Activated CD4-positive, alpha-beta T cell treated with anti-CD3 and anti-CD28 coated beads, Interleukin-2, amount 10 ng/mL, durations not matched to agents 7 days and 5 days (primary cell): Measurements from ENCODE around the gene RFC4. TPM values are rescaled to one million over a fixed set of nuclear protein-coding genes. Genes with fewer than 3 reads are reported as not detected.

Experiments
- CTCF ChIA-PET: fragments of 350-600 bp; sonication (Branson Sonifier 250); formaldehyde crosslinking; loops from one replicate; lab custom pipeline; 2021; ENCODE audit warnings: antibody characterized with exemption; lab: Charles Lee
- POLR2A ChIA-PET: fragments of 350-600 bp; sonication (Branson Sonifier 250); formaldehyde crosslinking; loops from one replicate; lab custom pipeline; 2021; ENCODE audit warnings: antibody characterized with exemption; lab: Charles Lee
- DNase-seq: peaks from one replicate; pipeline ENCODE4 v3.0.0-alpha.2; 2020
- H3K27ac Mint-ChIP-seq: one replicate; pipeline ENCODE4 v1.8.0; 2021; ENCODE audit warnings: mild to moderate bottlenecking, moderate library complexity, mixed read lengths
- H3K27me3 Mint-ChIP-seq: one replicate; pipeline ENCODE4 v1.8.0; 2021; ENCODE audit warnings: mixed read lengths
- H3K36me3 Mint-ChIP-seq: one replicate; pipeline ENCODE4 v1.8.0; 2021; ENCODE audit warnings: low read depth, mixed read lengths
- H3K4me1 Mint-ChIP-seq: one replicate; pipeline ENCODE4 v1.8.0; 2021; ENCODE audit warnings: mixed read lengths
- H3K4me3 Mint-ChIP-seq: one replicate; pipeline ENCODE4 v1.8.0; 2021; ENCODE audit warnings: mild to moderate bottlenecking, moderate library complexity, mixed read lengths
- H3K9me3 Mint-ChIP-seq: one replicate; pipeline ENCODE4 v1.8.0; 2021; ENCODE audit warnings: mixed read lengths
- total RNA-seq, 2 experiments: library from RNA; stranded (reverse); gene quantifications; one replicate each; pipeline ENCODE4 v1.2.3, GENCODE V29; 2021

Gene RFC4
- total RNA-seq, 2 experiments from 2014 or later = 85.5 to 105 TPM

DNA sequence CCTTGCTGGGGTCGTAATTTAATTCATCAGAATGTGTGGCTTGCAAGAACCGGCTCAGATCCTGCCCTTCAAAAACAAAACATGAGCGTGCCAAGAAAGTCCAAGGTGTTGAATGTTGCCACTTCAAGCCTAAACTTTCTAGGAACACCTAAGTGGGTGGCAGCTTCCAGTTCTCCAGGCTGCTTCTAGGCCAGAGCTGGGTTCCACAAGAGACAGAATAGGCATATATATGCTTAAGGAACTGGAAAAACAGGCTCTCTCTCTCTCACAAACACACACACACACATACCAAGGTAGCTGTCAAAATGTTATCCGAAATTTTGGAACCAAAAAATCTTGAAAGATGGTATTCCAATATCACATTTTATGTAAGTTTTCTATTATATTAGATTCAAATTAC lies 35.3 kb upstream of the RFC4 start:
- Mint-ChIP-seq H3K36me3 (no peaks in the 10 kb centered on the region), H3K27ac (no peak overlapping the region), H3K27me3 (peaks cover 8% of the 10 kb centered on the region), H3K4me1 (no peaks in the 10 kb centered on the region), H3K9me3 (no peaks in the 10 kb centered on the region), H3K4me3 (no peak overlapping the region)
- ChIA-PET CTCF (interaction anchor here (0.5 to 2.5 kb wide), 3 partner anchors 8 to 260 kb away, joined by 3 to 7 read pairs (median 3); no protein-coding TSS in a partner anchor), POLR2A (interaction anchor here (0.7 kb wide), 1 partner anchor 333 kb away, joined by 3 read pairs; no protein-coding TSS in a partner anchor)
- DNase-seq = no peak

DNA sequence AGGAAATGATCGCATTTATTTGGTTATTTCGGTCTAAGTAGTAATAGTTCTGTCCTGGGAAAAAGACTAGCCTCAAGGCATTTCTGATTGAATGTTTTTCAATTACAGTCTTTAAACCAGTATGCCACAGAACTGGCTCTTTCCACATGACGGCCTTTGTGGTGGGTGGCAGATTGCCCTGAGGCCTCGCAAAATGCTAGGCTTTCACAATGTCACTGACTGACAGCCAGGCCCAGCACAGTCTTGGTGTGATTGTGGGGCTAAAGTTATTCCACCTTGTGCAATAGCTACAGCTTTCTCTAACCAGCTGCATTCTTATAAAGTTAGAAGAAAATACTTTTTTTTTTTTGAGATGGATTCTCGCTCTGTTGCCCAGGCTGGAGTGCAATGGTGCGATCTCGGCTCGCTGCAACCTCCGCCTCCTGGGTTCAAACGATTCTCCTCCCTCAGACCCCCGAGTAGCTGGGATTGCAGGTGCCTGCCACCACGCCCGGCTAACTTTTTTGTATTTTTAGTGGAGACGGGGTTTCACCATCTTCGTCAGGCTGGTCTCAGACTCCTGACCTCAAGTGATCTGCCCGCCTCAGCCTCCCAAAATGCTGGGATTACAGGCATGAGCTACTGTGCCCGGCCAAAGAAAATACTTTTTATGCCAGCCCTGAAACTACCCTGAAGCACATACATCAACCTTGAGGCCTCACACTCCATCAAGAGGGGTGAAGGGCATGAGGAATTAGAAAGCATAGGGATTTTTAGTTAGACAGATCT lies 33.8 kb upstream of the RFC4 start:
- Mint-ChIP-seq H3K36me3 (no peaks in the 10 kb centered on the region), H3K4me3 (no peak overlapping the region), H3K27me3 (peaks cover 6% of the 10 kb centered on the region), H3K27ac (no peak overlapping the region), H3K4me1 (no peaks in the 10 kb centered on the region), H3K9me3 (no peaks in the 10 kb centered on the region)
- DNase-seq = no peak
- CTCF ChIA-PET = interaction anchor here (0.6 to 2.5 kb wide), 5 partner anchors 9 to 348 kb away, joined by 3 to 7 read pairs (median 3); no protein-coding TSS in a partner anchor
- POLR2A ChIA-PET = no interaction called here

DNA sequence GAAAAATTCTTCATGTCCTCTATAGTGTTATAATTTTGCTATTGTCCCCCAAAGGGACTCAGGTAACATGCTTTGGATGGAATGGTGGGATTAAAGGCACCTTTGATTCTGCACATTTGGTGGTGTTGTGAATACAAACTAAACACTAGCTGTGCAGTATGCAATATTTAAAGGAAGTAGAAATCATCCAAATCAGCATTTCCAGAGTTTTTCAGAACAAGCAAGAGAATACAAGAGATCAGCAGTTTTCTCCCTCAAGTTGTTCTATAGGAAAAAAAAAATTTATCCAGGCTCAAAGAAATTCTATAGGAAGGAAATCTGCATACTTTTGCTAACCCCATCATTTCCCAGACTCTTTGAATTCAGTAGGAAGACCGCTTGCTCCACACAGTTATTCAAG lies 26.0 kb upstream of the RFC4 start:
- ChIA-PET POLR2A (no interaction called here), CTCF (no interaction called here)
- Mint-ChIP-seq H3K4me3 (no peak overlapping the region), H3K4me1 (peaks cover 6% of the 10 kb centered on the region), H3K9me3 (no peaks in the 10 kb centered on the region), H3K36me3 (no peaks in the 10 kb centered on the region), H3K27ac (no peak overlapping the region), H3K27me3 (peaks cover 66% of the 10 kb centered on the region)
- DNase-seq = no peak

DNA sequence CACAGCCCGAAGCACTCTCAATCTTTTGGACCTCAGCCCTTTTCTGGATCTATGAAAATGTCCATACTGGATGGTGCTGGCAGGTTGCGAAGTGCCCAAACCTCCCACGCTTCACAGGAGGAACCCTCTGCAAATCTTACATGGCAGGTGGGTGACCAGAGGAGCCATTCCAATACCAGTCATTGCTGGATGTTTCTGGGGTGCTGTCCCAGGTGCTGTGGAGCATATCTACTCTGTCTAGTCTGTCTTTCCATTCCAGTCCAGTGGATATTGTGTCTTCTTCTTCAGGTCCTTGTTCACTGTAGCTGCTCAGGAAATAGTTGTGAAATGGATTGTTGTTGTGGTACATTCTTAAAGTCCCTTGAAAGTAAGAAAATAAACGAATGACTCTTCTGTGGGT lies 25.5 kb upstream of the RFC4 start:
- Mint-ChIP-seq H3K36me3 (no peaks in the 10 kb centered on the region), H3K27me3 (peaks cover 66% of the 10 kb centered on the region), H3K4me1 (peaks cover 8% of the 10 kb centered on the region), H3K4me3 (no peak overlapping the region), H3K27ac (no peak overlapping the region), H3K9me3 (no peaks in the 10 kb centered on the region)
- no peak for DNase-seq
- CTCF ChIA-PET = no interaction called here
- POLR2A ChIA-PET = no interaction called here

DNA sequence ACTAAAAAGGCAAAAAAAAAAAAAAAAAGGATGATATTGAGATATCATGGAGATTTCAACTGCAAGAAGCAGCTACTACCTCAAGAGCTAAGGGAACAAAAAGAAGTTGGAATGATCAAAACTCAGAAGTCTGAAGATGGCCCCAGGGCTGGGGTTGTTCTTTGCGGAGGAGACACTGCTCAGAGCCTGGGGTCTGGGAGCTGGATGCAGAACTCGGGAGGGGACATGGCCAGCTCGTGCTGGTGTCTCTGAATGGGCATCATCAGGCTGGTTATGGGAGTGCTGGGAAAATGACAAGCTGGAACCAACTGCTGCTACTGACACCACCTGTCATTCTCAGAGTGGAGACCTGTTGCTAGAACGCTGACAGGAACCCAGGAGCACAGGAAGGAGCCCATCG lies 22.1 kb upstream of the RFC4 start:
- Mint-ChIP-seq H3K36me3 (no peaks in the 10 kb centered on the region), H3K4me3 (no peak overlapping the region), H3K4me1 (peaks cover 26% of the 10 kb centered on the region), H3K9me3 (no peaks in the 10 kb centered on the region), H3K27ac (no peak overlapping the region), H3K27me3 (peaks cover 58% of the 10 kb centered on the region)
- POLR2A ChIA-PET = no interaction called here
- no peak for DNase-seq
- CTCF ChIA-PET = interaction anchor here (0.6 to 2.0 kb wide), 7 partner anchors 9 to 885 kb away, joined by 3 to 11 read pairs (median 3); partner anchors contain the start of gene RPL39L

DNA sequence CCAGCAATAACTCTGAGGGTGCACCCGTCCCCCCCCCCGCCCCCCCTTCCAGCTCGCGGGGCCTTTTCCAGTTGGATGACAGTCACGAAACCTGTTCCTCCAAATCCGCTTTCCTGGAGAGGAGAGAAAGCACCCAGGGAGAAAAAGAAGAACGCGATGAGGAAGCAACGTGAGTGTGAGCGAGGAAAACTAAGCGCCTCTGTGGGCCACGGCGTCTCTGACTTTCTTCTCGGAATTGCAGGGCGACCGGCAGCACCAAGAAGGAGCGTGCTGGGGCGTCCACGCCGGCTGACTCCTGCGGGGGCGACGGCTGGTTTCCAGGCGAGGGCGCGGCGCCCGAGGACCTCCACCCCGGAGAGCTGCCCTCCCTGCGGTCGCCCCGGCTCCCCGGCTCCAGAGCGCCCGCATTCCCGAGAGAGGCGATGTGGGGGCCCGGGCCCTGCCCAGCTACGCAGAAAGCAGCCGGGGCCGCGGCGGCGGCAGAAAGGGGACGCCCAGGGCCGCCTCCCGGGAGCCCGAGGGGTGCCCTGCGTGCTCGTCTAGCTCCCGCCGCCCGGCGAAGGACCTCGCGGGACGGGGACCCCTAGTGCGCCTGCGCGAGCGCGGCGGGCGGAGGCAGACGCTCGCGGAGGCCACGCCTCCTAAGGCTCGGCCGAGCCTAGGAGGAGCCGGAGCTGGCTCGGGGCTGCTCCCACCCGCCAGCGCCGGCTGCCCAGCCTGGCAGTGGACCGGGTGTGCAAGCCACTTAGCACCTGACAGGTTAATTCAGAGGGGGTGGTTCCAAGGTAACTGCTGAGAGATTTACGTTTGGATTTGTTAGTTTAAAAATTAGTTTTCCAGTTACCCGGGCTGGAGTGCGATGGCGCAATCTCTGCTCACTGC lies 20.9 kb upstream of the RFC4 start:
- no peak overlapping the region for H3K27ac Mint-ChIP-seq
- H3K4me3 Mint-ChIP-seq = peak overlapping the region; percentile 66
- H3K4me1 Mint-ChIP-seq = peaks cover 26% of the 10 kb centered on the region
- DNase-seq = peak; percentile 82
- H3K36me3 Mint-ChIP-seq = no peaks in the 10 kb centered on the region
- POLR2A ChIA-PET = interaction anchor here (0.7 to 0.9 kb wide), 2 partner anchors 45 to 275 kb away, joined by 3 to 4 read pairs; no protein-coding TSS in a partner anchor
- H3K27me3 Mint-ChIP-seq = peaks cover 48% of the 10 kb centered on the region
- no peaks in the 10 kb centered on the region for H3K9me3 Mint-ChIP-seq
- CTCF ChIA-PET = interaction anchor here (1.1 to 2.0 kb wide), 6 partner anchors 13 to 884 kb away, joined by 3 to 11 read pairs (median 4); partner anchors contain the start of gene RPL39L

DNA sequence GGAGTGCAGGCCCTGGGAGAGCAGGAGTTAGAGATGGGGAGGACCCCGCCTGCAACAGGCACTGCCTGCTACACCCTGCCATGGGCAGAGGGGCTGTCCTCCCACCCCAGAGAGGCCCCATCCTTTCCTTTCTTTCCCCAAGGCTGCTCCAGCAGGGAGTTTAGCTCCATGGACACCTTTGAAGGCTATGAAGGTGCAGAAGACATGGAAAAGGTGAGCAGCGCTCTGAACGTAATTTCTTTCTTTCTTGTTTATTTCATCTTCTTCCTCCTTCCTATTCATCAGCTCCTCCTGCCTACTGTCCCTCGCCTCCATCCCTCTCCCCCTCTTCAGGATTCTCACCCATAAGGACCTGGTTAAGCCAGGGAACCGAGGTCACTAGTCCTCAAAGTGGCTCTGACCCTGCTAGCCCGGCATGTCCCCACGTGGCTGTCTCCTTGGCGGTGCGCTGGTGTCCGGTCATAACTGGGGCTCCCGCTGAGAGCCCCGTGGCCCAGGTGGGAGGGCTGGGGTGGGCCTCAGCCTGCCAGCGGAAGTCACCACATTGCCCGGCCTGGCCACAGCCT lies 20.2 kb upstream of the RFC4 start:
- CTCF ChIA-PET = interaction anchor here (1.1 to 1.2 kb wide), 2 partner anchors 14 to 23 kb away, joined by 4 read pairs; no protein-coding TSS in a partner anchor
- peaks cover 40% of the 10 kb centered on the region for H3K27me3 Mint-ChIP-seq
- DNase-seq = no peak

DNA sequence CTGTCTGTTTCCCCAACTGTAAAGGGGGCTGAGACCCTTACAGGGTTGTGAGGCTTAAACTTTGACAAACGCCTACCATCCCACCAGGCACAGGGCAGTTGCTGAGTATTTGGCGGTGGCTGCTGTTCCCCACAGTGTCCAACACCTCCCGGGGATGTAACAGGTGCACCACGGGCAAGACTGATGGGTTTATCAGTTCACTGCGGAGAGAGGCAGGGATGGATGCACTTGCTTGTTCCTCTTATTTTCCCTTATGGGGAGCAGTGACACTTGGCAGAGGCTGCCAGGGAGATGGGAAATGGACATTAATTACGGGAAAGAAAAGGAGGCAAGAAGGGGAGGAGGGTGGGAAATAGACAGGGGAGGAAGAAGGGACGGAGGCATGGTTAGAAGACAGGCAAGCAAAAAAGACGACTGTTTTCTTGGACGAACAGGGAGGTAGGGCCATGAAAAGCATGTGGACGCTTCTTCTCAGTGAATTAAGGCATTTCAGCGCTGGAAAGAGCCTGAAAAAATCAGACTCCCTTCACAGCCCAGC lies 19.7 kb upstream of the RFC4 start:
- H3K4me1 Mint-ChIP-seq = peaks cover 26% of the 10 kb centered on the region
- no peak for DNase-seq
- no peaks in the 10 kb centered on the region for H3K36me3 Mint-ChIP-seq
- H3K9me3 Mint-ChIP-seq = no peaks in the 10 kb centered on the region
- peaks cover 35% of the 10 kb centered on the region for H3K27me3 Mint-ChIP-seq
- CTCF ChIA-PET = interaction anchor here (1.0 kb wide), 1 partner anchor 344 kb away, joined by 3 read pairs; no protein-coding TSS in a partner anchor
- POLR2A ChIA-PET = no interaction called here
- H3K4me3 Mint-ChIP-seq = peak overlapping the region; percentile 66
- H3K27ac Mint-ChIP-seq = no peak overlapping the region

More for the DNA sequence above, 20.2 kb upstream of the RFC4 start:
- no peaks in the 10 kb centered on the region for H3K9me3 Mint-ChIP-seq
- H3K4me1 Mint-ChIP-seq = peaks cover 26% of the 10 kb centered on the region
- H3K4me3 Mint-ChIP-seq = peak overlapping the region; percentile 66
- H3K36me3 Mint-ChIP-seq = no peaks in the 10 kb centered on the region
- POLR2A ChIA-PET = no interaction called here
- H3K27ac Mint-ChIP-seq = peak overlapping the region; percentile 65

DNA sequence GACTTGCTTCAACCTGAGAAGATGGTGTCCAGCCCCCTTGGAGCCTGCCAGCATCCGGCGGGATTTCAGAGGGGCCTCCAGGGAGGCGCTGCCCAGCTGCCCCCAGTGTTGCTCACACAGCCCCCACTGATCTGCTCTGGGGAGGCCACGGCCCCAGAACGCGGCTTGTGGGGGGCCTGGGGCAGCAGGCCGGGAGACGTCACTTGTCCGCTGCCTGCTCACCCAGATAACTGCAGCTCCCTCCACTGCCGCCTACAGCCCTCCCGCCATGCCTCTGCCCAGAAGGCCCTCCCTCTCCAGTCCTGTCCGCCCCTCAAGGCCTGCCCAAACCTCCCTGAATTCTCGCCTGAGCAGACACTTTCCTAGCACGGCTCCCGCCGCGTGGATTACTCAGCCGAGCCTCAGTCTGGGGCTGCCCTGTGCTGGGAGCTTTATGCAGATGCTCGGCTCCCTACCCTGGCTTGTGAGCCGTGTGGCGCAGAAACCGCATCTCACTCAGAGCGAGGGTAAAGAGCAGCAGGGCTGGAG lies 19.1 kb upstream of the RFC4 start:
- Mint-ChIP-seq H3K36me3 (no peaks in the 10 kb centered on the region), H3K4me3 (peak overlapping the region; percentile 66), H3K4me1 (peaks cover 26% of the 10 kb centered on the region), H3K9me3 (no peaks in the 10 kb centered on the region), H3K27me3 (peaks cover 29% of the 10 kb centered on the region), H3K27ac (no peak overlapping the region)
- POLR2A ChIA-PET = no interaction called here
- peak; percentile 23 for DNase-seq
- CTCF ChIA-PET = interaction anchor here (1.0 kb wide), 1 partner anchor 345 kb away, joined by 3 read pairs; no protein-coding TSS in a partner anchor

DNA sequence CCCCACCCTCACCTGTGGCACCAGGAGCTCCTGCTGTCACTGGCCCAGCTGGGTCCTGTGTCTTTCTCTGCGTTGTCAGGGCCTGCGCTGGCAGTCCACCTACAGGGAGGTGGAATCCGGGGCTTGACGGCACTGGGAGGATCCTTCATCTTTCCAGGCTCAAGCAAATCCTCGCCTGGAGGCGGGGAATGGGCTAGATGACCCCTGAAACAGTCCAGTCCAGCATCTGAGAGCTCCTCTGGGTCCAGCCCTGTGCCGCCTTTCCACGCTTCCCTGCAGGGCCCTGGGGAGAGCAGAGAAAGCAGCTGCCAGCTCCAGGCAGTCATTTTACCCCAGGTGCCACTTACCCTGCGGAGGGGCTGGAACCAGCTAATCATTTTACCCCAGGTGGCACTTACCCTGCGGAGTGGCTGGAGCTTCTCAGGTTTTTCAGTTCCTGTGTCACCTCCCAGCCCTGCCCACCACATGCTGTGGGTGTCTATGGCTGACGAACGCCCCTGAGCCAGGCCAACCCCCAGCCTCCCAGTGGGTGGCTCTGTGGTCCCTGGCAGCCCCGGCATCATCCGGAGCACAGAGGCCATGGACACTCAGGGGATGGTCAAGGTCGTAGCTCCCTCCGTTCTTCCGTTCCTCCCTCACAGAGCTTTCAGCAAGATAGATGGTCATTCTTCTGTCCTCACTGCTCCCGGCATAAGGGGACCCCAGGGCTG lies 18.3 kb upstream of the RFC4 start:
- ChIA-PET POLR2A (no interaction called here), CTCF (interaction anchor here (0.6 to 1.0 kb wide), 4 partner anchors 10 to 346 kb away, joined by 3 to 5 read pairs (median 3); no protein-coding TSS in a partner anchor)
- H3K36me3 Mint-ChIP-seq = no peaks in the 10 kb centered on the region
- DNase-seq = no peak
- peaks cover 26% of the 10 kb centered on the region for H3K4me1 Mint-ChIP-seq
- H3K27me3 Mint-ChIP-seq = peaks cover 21% of the 10 kb centered on the region
- no peaks in the 10 kb centered on the region for H3K9me3 Mint-ChIP-seq
- H3K4me3 Mint-ChIP-seq = no peak overlapping the region
- no peak overlapping the region for H3K27ac Mint-ChIP-seq

DNA sequence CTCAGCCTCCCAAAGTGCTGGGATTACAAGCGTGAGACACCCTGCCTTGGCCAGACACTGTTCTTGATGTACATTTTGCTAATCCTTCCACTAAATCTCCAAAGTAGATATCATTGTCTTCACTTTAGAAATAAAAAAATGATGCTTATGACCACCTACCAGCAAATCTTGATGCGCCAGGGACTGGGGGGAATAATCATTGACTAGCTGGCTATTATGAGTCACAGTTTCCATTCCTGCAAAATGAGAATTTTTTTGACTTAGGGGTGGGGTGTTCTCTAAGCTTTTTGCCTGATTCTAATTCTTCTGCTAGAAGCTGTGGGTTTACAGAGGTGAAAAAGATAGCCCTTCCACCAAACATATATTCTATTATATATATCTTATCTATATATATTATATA lies 17.1 kb upstream of the RFC4 start:
- H3K4me3 Mint-ChIP-seq = no peak overlapping the region
- no peak overlapping the region for H3K27ac Mint-ChIP-seq
- no peaks in the 10 kb centered on the region for H3K36me3 Mint-ChIP-seq
- H3K4me1 Mint-ChIP-seq = peaks cover 24% of the 10 kb centered on the region
- ChIA-PET CTCF (no interaction called here), POLR2A (no interaction called here)
- no peaks in the 10 kb centered on the region for H3K9me3 Mint-ChIP-seq
- peaks cover 11% of the 10 kb centered on the region for H3K27me3 Mint-ChIP-seq
- DNase-seq = no peak
